Measurements from ENCODE around the gene RABEP2.

The RABEP2 gene

DNA sequence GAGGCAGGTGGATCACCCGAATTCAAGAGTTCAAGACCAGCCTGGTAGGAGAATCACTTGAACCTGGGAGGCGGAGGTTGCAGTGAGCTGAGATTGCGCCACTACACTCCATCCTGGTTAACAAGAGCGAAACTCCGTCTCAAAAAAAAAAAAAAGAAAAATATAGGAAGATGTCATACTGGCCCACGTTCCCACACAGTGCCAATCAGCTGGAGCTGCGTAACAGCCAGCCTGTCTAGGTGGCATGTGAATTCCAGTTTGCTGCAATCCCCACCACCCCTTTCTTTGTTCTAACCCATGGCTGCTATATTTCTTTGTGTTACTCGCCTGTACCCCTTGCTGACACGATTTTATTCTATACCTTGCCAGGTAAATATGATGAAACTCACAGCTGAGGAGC is 33.2 kb upstream of the RABEP2 start:
- Histone ChIP-seq H3K4me3 (ENCODE audit: low read length) (no peak overlapping the region), H4K20me1 (ENCODE audit: insufficient read depth, low read length) (no peaks in the 10 kb centered on the region), H3K9me3 (ENCODE audit: insufficient read depth, low read length) (no peaks in the 10 kb centered on the region), H3K79me2 (ENCODE audit: low read length) (peaks cover 14% of the 10 kb centered on the region), H3K9ac (ENCODE audit: low read length) (no peak overlapping the region), H3K27ac (ENCODE audit: low read length) (no peak overlapping the region), H3K27me3 (ENCODE audit: low read depth, low read length) (no peaks in the 10 kb centered on the region), H3K4me2 (ENCODE audit: low read length) (no peak overlapping the region), H3K4me1 (ENCODE audit: low read length) (no peaks in the 10 kb centered on the region; the same call in 1 of the 2 replicates), H2AFZ (ENCODE audit: low read depth, low read length) (no peak overlapping the region), H3K36me3 (replicated peaks; ENCODE audit: low read depth, low read length) (peaks cover 67% of the 10 kb centered on the region)
- no peak for TF ChIP-seq EZH2phosphoT487 (IDR thresholded peaks at IDR 0.05; ENCODE audit: low read depth)
- TF ChIP-seq, protein P1, sequence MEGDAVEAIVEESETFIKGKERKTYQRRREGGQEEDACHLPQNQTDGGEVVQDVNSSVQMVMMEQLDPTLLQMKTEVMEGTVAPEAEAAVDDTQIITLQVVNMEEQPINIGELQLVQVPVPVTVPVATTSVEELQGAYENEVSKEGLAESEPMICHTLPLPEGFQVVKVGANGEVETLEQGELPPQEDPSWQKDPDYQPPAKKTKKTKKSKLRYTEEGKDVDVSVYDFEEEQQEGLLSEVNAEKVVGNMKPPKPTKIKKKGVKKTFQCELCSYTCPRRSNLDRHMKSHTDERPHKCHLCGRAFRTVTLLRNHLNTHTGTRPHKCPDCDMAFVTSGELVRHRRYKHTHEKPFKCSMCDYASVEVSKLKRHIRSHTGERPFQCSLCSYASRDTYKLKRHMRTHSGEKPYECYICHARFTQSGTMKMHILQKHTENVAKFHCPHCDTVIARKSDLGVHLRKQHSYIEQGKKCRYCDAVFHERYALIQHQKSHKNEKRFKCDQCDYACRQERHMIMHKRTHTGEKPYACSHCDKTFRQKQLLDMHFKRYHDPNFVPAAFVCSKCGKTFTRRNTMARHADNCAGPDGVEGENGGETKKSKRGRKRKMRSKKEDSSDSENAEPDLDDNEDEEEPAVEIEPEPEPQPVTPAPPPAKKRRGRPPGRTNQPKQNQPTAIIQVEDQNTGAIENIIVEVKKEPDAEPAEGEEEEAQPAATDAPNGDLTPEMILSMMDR (IDR thresholded peaks at IDR 0.05; ENCODE audit: low read depth, low read length): no peak

DNA sequence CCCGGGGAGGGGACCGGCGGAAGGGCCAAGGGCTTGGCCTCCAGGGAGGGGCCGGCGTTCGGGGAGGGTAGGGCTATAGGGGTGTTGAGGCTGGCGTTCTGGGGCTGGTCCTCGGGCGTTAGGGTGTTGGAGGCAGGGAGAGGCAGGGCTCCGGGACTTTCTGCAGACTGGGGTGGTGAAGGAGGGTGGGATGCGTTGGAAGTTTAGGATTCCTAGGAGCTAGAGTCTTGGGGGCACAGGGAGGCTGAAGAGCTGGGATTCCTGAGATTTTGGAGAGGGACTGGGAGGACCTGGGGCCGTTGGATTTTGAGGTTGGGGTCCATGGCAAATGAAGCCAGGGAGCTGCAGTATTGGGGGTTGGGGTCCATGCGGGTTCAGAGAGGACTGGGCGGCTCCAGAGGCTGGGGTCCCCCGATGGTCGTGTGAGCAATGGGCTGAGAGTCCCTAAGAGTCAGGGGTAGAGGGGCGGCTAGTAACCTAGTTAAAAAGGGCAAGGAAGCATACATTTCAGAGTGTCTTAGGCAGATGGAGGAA is 26.4 kb upstream of the RABEP2 start:
- peak overlapping the region; percentile 91 for H3K4me3 ChIP-seq (ENCODE audit: low read length)
- H3K4me2 ChIP-seq (ENCODE audit: low read length): peak overlapping the region; percentile 97
- peaks cover 39% of the 10 kb centered on the region for H3K36me3 ChIP-seq (replicated peaks; ENCODE audit: low read depth, low read length)
- peaks cover 24% of the 10 kb centered on the region for H3K4me1 ChIP-seq (ENCODE audit: low read length)
- 0 out of 2 replicates have a peak, but pooled peaks cover 4% of the 10 kb centered on the region for H3K27me3 ChIP-seq (ENCODE audit: low read depth, low read length)
- no peaks in the 10 kb centered on the region for H3K9me3 ChIP-seq (ENCODE audit: insufficient read depth, low read length)
- H4K20me1 ChIP-seq (ENCODE audit: insufficient read depth, low read length): no peaks in the 10 kb centered on the region
- H3K9ac ChIP-seq (ENCODE audit: low read length): peak overlapping the region; percentile 98
- TF ChIP-seq EZH2phosphoT487 (IDR thresholded peaks at IDR 0.05; ENCODE audit: low read depth): no peak
- TF ChIP-seq, protein P1 (IDR thresholded peaks at IDR 0.05; ENCODE audit: low read depth, low read length): no peak
- peak overlapping the region; percentile 61 for H3K27ac ChIP-seq (ENCODE audit: low read length)
- no peak overlapping the region for H2AFZ ChIP-seq (ENCODE audit: low read depth, low read length)
- peaks cover 38% of the 10 kb centered on the region for H3K79me2 ChIP-seq (ENCODE audit: low read length)

DNA sequence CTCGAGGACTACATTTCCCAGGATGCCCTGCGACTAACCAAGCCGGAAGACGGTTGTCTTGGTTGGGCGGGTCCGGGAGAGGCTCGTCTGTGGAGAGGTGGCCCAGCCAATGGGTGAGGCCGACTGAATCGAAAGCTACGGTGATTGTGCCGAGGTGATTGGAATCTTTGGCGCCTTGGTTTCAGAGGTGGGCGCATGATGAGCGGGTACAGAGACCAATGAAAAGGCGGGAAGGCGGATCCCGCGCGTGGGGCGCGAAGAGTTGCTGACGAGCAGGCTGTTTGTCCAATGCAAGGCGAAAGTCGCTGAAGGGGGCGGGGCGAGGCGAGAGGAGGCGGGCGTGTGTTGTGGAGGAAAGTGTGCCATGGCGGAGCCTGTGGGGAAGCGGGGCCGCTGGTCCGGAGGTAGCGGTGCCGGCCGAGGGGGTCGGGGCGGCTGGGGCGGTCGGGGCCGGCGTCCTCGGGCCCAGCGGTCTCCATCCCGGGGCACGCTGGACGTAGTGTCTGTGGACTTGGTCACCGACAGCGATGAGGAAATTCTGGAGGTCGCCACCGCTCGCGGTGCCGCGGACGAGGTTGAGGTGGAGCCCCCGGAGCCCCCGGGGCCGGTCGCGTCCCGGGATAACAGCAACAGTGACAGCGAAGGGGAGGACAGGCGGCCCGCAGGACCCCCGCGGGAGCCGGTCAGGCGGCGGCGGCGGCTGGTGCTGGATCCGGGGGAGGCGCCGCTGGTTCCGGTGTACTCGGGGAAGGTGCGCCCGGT is 25.8 kb upstream of the RABEP2 start, which contains the start of gene NFATC2IP:
Gene NFATC2IP, plus strand, starts transcription at position 290 of the 762 bp plus-strand sequence. Its CDS starts 75 bp downstream, at position 365.
- peaks cover 32% of the 10 kb centered on the region for H3K36me3 ChIP-seq (replicated peaks; ENCODE audit: low read depth, low read length)
- peak within 1 kb of the TSS; percentile 61 for H3K27ac ChIP-seq (ENCODE audit: low read length)
- peaks cover 38% of the 10 kb centered on the region for H3K79me2 ChIP-seq (ENCODE audit: low read length)
- peak within 1 kb of the TSS; percentile 91 for H3K4me3 ChIP-seq (ENCODE audit: low read length)
- 0 out of 2 replicates have a peak, but pooled peaks cover 4% of the 10 kb centered on the region for H3K27me3 ChIP-seq (ENCODE audit: low read depth, low read length)
- peak within 1 kb of the TSS; percentile 89 for H2AFZ ChIP-seq (ENCODE audit: low read depth, low read length)
- peak within 1 kb of the TSS; percentile 98 for H3K9ac ChIP-seq (ENCODE audit: low read length)
- peaks cover 27% of the 10 kb centered on the region for H3K4me1 ChIP-seq (ENCODE audit: low read length)
- peak within 1 kb of the TSS; percentile 97 for H3K4me2 ChIP-seq (ENCODE audit: low read length)
- no peaks in the 10 kb centered on the region for H3K9me3 ChIP-seq (ENCODE audit: insufficient read depth, low read length)
- no peak for TF ChIP-seq EZH2phosphoT487 (IDR thresholded peaks at IDR 0.05; ENCODE audit: low read depth)
- no peaks in the 10 kb centered on the region for H4K20me1 ChIP-seq (ENCODE audit: insufficient read depth, low read length)

DNA sequence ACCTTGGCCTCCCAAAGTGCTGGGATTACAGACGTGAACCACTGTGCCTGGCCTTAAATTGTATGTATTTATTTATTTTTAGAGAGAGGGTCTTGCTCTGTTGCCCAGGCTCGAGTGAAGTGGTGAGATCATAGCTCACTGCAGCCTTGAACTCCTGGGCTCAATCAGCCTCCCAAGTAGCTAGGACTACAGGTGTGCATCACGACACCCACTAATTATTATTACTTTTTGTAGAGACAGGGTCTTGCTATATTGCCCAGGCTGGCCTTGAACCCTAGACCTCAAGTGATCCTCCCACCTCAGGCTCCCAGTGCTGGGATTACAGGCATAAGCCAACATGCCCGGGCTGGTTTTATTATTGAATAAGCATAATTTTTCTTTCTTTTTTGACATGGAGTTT is 21.6 kb upstream of the RABEP2 start:
- H3K4me2 ChIP-seq (ENCODE audit: low read length): no peak overlapping the region
- no peak overlapping the region for H2AFZ ChIP-seq (ENCODE audit: low read depth, low read length)
- no peaks in the 10 kb centered on the region for H3K36me3 ChIP-seq (replicated peaks; ENCODE audit: low read depth, low read length)
- TF ChIP-seq, protein P1 (IDR thresholded peaks at IDR 0.05; ENCODE audit: low read depth, low read length): no peak
- no peak for TF ChIP-seq EZH2phosphoT487 (IDR thresholded peaks at IDR 0.05; ENCODE audit: low read depth)
- H3K27me3 ChIP-seq (ENCODE audit: low read depth, low read length): 0 out of 2 replicates have a peak, but pooled peaks cover 4% of the 10 kb centered on the region
- H3K9ac ChIP-seq (ENCODE audit: low read length): no peak overlapping the region
- H3K79me2 ChIP-seq (ENCODE audit: low read length): peaks cover 9% of the 10 kb centered on the region
- H4K20me1 ChIP-seq (ENCODE audit: insufficient read depth, low read length): no peaks in the 10 kb centered on the region
- H3K9me3 ChIP-seq (ENCODE audit: insufficient read depth, low read length): no peaks in the 10 kb centered on the region
- H3K27ac ChIP-seq (ENCODE audit: low read length): no peak overlapping the region
- peaks cover 18% of the 10 kb centered on the region; the same call in 1 of the 2 replicates for H3K4me1 ChIP-seq (ENCODE audit: low read length)
- H3K4me3 ChIP-seq (ENCODE audit: low read length): no peak overlapping the region

Measured in OCI-LY3 (cell line).